Stomach (tissue), 9 donors: ENCODE measurements around the gene GPR176. TPM values are rescaled to one million over a fixed set of nuclear protein-coding genes. Genes with fewer than 3 reads are reported as not detected.

Experiments used
- DNase-seq, 2 donors: peaks; one replicate each; pipeline versions ENCODE4 v3.0.0 to v3.0.0-alpha.2; 2013 to 2019
- H3K27ac ChIP-seq, 5 donors: fragments of 200-600 bp in 4 of 5; sonication (generic) in 4 of 5; one replicate each; pipeline ENCODE4 v1.5.1; 2013 to 2019; ENCODE audit warnings: mild to moderate bottlenecking in 1 of 5, moderate library complexity in 1 of 5
- H3K27me3 ChIP-seq, 3 donors: fragments of 200-600 bp; sonication (generic); one replicate each; pipeline ENCODE4 v1.5.1; 2017 to 2019; ENCODE audit warnings: mixed run types in 1 of 3
- H3K36me3 ChIP-seq, 4 donors: fragments of 200-600 bp; sonication (generic); 1 replicate in 3 of 4; 2 replicates in 1 of 4; pipeline ENCODE4 v1.5.1; 2016 to 2019
- H3K4me1 ChIP-seq, 4 donors: fragments of 200-600 bp; sonication (generic); one replicate each; pipeline ENCODE4 v1.5.1; 2016 to 2019
- H3K4me3 ChIP-seq, 4 donors: fragments of 200-600 bp; sonication (generic) in 3 of 4; one replicate each; pipeline ENCODE4 v1.5.1; 2016 to 2019; ENCODE audit warnings: mild to moderate bottlenecking in 1 of 4
- H3K9me3 ChIP-seq, 4 donors: fragments of 200-600 bp; sonication (generic); one replicate each; pipeline ENCODE4 v1.5.1; 2016 to 2019
- EP300 ChIP-seq: sonication (generic); formaldehyde crosslinking; IDR thresholded peaks from one replicate; pipeline ENCODE4 v1.6.1; 2017; ENCODE audit warnings: antibody characterized with exemption
- POLR2A ChIP-seq, 4 donors: fragments of 450-650 bp; IDR thresholded peaks; one replicate each; pipeline ENCODE4 v1.6.1; 2016; ENCODE audit warnings: antibody characterized with exemption in 4 of 4, control low read depth in 2 of 4, mild to moderate bottlenecking in 1 of 4, moderate library complexity in 1 of 4
- POLR2AphosphoS5 ChIP-seq, 3 donors: sonication (generic); formaldehyde crosslinking; IDR thresholded peaks; one replicate each; pipeline ENCODE4 v1.6.1; 2016; ENCODE audit warnings: antibody characterized with exemption in 3 of 3
- WGBS, 5 donors: extraction: QIAGEN DNeasy Blood & Tissue Kit in 3 of 5; methylation state at CpG; one replicate each; pipeline versions ENCODE4 v1.1.5 to v1.1.7; 2013 to 2018; 5-methylcytosine and 5-hydroxymethylcytosine counted together
- intact Hi-C: fragments of 100-400 bp; cut with DNase I; formaldehyde crosslinking; loops from one replicate; pipeline ENCODE4 v1.15.1; 2023; ENCODE audit warnings: low total_unique reads
- polyA plus RNA-seq, 3 donors: library from polyadenylated mRNA; stranded (reverse); fragments of 200-250 nt; gene quantifications; one replicate each; pipeline ENCODE4 v1.2.3, GENCODE V29; 2013
- total RNA-seq, 5 donors: library from RNA; depleted of rRNA; stranded (reverse); fragments of >200 nt; gene quantifications; one replicate each; pipeline versions ENCODE4 v1.1.0 to v1.2.3, GENCODE V29; 2014 to 2016
- TF ChIP-seq, protein P1 (sequence below), 7 experiments: fragments of 450-650 bp in 4 of 7; fragments of 200-600 bp in 3 of 7; sonication (generic) in 3 of 7; IDR thresholded peaks; one replicate each; pipeline ENCODE4 v1.5.1; 2016 to 2019; ENCODE audit warnings: antibody characterized with exemption in 7 of 7, control low read depth in 2 of 7, mild to moderate bottlenecking in 1 of 7
- donor health status: healthy with polysubstance abuse.
- donor health status: Bipolar disorder and iron deficiency.
- donor health status: healthy.

The GPR176 gene
- total and polyA plus RNA-seq, 8 donors: 0.29 to 10.1 (median 1.3) TPM; not detected in 1

DNA sequence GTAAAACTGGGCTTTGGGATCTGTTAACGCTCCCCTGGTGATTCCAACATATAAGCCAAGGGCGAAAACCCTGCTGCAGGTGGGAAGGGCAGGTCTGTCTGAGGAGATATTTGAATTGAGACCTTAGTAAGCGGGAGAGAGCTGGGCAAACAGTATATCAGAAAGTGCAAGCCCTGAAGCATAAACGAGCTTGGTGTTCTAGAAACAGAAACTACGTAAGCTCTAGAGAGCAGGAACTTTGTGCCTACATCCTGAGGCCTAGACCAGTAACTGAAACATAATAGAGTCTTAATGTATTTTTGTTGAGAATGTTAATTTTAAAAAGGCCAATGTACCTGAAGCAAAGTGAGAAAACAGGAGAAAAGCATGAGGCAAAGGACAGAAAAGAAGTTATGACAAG, 74.5 kb downstream of the GPR176 start:
- WGBS, 5 donors: 55 to 84% (median 67%) methylated on average over 5 of the region's 5 CpGs

DNA sequence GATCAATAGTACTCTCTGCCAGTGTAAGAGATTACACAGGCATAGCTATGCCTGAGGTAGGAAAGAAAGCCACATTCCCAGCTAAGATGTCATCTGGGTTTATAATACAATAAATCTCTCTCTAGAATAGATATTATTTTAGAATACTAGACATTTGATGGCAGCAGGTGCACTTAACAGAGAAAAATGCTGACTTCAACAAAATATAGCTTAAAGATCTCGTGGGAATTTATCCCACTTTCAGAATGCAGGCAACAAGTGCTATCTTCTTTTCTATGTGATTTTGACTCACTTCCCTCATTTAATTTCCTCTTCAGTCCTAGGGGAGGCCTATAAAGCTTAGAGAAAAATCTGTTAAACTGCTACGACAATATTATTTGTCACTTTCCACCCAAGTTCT, 76.5 kb downstream of the GPR176 start:
- H3K27ac ChIP-seq: no peak overlapping the region
- TF ChIP-seq, protein P1, sequence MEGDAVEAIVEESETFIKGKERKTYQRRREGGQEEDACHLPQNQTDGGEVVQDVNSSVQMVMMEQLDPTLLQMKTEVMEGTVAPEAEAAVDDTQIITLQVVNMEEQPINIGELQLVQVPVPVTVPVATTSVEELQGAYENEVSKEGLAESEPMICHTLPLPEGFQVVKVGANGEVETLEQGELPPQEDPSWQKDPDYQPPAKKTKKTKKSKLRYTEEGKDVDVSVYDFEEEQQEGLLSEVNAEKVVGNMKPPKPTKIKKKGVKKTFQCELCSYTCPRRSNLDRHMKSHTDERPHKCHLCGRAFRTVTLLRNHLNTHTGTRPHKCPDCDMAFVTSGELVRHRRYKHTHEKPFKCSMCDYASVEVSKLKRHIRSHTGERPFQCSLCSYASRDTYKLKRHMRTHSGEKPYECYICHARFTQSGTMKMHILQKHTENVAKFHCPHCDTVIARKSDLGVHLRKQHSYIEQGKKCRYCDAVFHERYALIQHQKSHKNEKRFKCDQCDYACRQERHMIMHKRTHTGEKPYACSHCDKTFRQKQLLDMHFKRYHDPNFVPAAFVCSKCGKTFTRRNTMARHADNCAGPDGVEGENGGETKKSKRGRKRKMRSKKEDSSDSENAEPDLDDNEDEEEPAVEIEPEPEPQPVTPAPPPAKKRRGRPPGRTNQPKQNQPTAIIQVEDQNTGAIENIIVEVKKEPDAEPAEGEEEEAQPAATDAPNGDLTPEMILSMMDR (IDR thresholded peaks at IDR 0.05): no peak
- no peak for TF ChIP-seq EP300
- no peak for TF ChIP-seq POLR2A (IDR thresholded peaks at IDR 0.05)
- no peak for TF ChIP-seq POLR2AphosphoS5 (IDR thresholded peaks at IDR 0.05)
- H3K4me3 ChIP-seq: no peak overlapping the region
- no peaks in the 10 kb centered on the region for H3K36me3 ChIP-seq
- DNase-seq: no peak
- WGBS, 5 donors: 78 to 88% (median 86%) methylated on average over 2 of the region's 2 CpGs
- H3K27me3 ChIP-seq: no peaks in the 10 kb centered on the region
- intact Hi-C loops: no loop called here
- H3K4me1 ChIP-seq: no peaks in the 10 kb centered on the region
- no peaks in the 10 kb centered on the region for H3K9me3 ChIP-seq

More for the DNA sequence above, 74.5 kb downstream of the GPR176 start:
- no peak for TF ChIP-seq EP300
- TF ChIP-seq POLR2AphosphoS5 (IDR thresholded peaks at IDR 0.05): no peak
- TF ChIP-seq POLR2A (IDR thresholded peaks at IDR 0.05): no peak
- TF ChIP-seq, protein P1 (IDR thresholded peaks at IDR 0.05): no peak
- H3K36me3 ChIP-seq: no peaks in the 10 kb centered on the region
- intact Hi-C loops: no loop called here
- DNase-seq: peak in 1 of 2 donors; percentile 25
- H3K27ac ChIP-seq: no peak overlapping the region
- no peaks in the 10 kb centered on the region for H3K27me3 ChIP-seq
- H3K4me1 ChIP-seq: no peaks in the 10 kb centered on the region
- H3K9me3 ChIP-seq: no peaks in the 10 kb centered on the region
- H3K4me3 ChIP-seq: no peak overlapping the region

DNA sequence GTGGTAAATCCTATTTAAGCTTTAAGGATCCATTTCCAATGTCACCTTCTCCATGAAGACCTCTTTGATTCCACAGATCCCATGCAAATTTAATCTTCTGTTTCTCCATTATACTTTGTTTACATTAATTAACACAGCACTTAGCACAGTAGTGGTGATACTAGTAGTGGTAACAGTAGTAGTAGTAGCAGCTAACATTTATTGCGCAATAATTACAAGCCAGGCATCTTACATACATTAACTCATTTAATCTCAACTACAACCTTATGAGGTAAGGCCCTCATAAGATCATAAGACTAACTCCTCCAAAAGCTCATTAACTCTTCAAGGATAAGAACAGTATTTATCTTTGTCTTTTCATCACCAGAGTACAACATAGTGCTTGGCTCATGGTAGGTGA, 82.6 kb downstream of the GPR176 start:
- Histone ChIP-seq H3K4me3 (no peak overlapping the region), H3K27me3 (no peaks in the 10 kb centered on the region), H3K9me3 (no peaks in the 10 kb centered on the region), H3K36me3 (no peaks in the 10 kb centered on the region), H3K27ac (no peak overlapping the region), H3K4me1 (no peaks in the 10 kb centered on the region)
- DNase-seq: no peak
- intact Hi-C loops: no loop called here
- WGBS, 5 donors: 97 to 100% (median 100%) methylated on average over 1 of the region's 1 CpG
- no peak for TF ChIP-seq POLR2A (IDR thresholded peaks at IDR 0.05)
- TF ChIP-seq EP300: no peak

DNA sequence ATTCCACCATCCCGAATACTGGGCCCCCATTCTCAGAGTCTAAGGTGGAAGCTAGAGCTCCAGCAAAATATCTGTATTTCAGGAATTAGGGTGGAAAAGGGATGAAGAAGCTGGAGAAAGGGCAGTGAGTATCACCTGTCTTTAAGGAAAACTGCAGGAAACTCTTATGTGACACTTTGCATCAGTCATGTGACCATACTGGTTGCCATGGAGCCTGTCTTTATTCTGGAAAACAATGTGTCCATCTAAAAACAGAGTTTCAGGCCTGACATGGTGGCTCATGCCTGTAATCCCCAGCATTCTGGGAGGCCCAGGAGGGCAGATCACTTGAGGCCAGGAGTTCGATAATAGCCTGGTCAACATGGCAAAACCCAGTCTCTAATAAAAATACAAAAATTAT, 84.5 kb downstream of the GPR176 start:
- Histone ChIP-seq H3K27ac (no peak overlapping the region), H3K4me1 (no peaks in the 10 kb centered on the region), H3K4me3 (no peak overlapping the region), H3K9me3 (no peaks in the 10 kb centered on the region), H3K36me3 (no peaks in the 10 kb centered on the region), H3K27me3 (no peaks in the 10 kb centered on the region)
- 97 to 99% (median 97%) methylated on average over 2 of the region's 2 CpGs for WGBS, 5 donors
- no peak for DNase-seq
- intact Hi-C loops: no loop called here
- no peak for TF ChIP-seq POLR2A (IDR thresholded peaks at IDR 0.05)
- no peak for TF ChIP-seq POLR2AphosphoS5 (IDR thresholded peaks at IDR 0.05)
- TF ChIP-seq, protein P1 (IDR thresholded peaks at IDR 0.05): no peak
- TF ChIP-seq EP300: no peak

DNA sequence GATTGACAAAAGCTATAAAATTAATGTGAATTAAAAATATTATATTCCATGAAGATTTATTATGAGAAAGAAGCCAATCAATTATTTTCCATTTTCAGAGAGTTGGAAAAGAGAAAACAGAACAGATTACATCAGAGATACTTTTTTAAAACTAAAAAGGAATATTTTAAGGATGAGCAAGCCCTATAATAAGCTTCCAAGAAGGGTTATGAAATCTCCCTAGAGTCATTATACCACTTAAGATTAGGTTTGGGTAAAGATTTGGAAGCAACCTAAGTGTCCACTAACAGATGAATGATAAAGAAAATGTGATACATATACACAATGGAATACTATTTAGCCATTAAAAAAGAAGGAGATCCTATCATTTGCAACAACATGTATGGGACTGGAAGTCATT, 85.8 kb downstream of the GPR176 start:
- H3K27ac ChIP-seq: no peak overlapping the region
- no peaks in the 10 kb centered on the region for H3K27me3 ChIP-seq
- TF ChIP-seq POLR2A (IDR thresholded peaks at IDR 0.05) (no peak), POLR2AphosphoS5 (IDR thresholded peaks at IDR 0.05) (no peak), EP300 (no peak)
- TF ChIP-seq, protein P1 (IDR thresholded peaks at IDR 0.05): no peak
- H3K4me1 ChIP-seq: no peaks in the 10 kb centered on the region
- H3K4me3 ChIP-seq: no peak overlapping the region
- intact Hi-C loops: no loop called here
- H3K9me3 ChIP-seq: no peaks in the 10 kb centered on the region
- DNase-seq: no peak
- no peaks in the 10 kb centered on the region for H3K36me3 ChIP-seq
